ENCODE measurements around the gene DNAJC1. TPM values are rescaled to one million over a fixed set of nuclear protein-coding genes. Genes with fewer than 3 reads are reported as not detected.

DNAJC1 gene
- total and polyA plus RNA-seq, 2 of the 4 experiments (the other 2 are of a cell fraction), result 12.7 to 13.3 TPM

DNA sequence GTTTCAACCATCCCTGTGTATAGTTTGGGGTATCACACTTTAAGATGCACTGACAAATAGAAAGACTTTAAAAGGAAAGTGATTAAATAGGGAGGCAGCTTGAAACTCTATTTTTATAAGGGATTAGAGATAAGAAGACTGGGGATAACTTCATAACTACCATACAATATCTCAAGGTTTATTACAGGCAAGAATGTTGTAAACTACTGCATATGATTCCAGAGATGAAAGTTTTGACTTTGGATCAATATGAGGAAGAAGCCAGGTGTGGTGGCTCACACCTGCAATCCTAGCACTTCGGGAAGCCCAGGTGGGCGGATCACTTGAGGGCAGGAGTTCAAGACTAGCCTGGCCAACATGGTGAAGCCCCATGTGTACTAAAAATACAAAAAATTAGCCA is 96.1 kb downstream of the DNAJC1 start:
- no peak overlapping the region for H2BK15ac ChIP-seq (ENCODE audit: low read depth, low read length)
- no peaks in the 10 kb centered on the region; the same call in 1 of the 2 replicates for H3K36me3 ChIP-seq (ENCODE audit: control insufficient read depth, insufficient read depth, low read length)
- no peak overlapping the region for H3K18ac ChIP-seq (ENCODE audit: low read depth, low read length)
- dilution Hi-C loops (cut with HindIII; ENCODE audit: low sequenced_read_pairs, unreplicated experiment), result no loop called here
- no peak overlapping the region for H3K4me3 ChIP-seq (ENCODE audit: insufficient read depth, low read depth, low read length)
- no peak overlapping the region for H3K9ac ChIP-seq (ENCODE audit: low read depth, low read length)
- no peak overlapping the region for H4K8ac ChIP-seq (ENCODE audit: low read depth in 2 of 2, low read length in 2 of 2)
- no peak overlapping the region for H2AK5ac ChIP-seq (ENCODE audit: low read depth, low read length)
- no peak overlapping the region for H2AFZ ChIP-seq (replicated peaks; ENCODE audit: low read length, poor library complexity)
- H2BK120ac ChIP-seq (ENCODE audit: low read depth, low read length), result no peak overlapping the region
- H3K9me1 ChIP-seq (ENCODE audit: insufficient read depth, low read length), result no peaks in the 10 kb centered on the region
- H3K14ac ChIP-seq (replicated peaks; ENCODE audit: low read depth, low read length), result no peak overlapping the region
- in situ Hi-C loops (cut with MboI; ENCODE audit: low sequenced_read_pairs), result no loop called here
- ChIA-PET POLR2A (ENCODE audit: unreplicated experiment) (no interaction called here), CTCF (no interaction called here)
- no peak overlapping the region for H2BK5ac ChIP-seq (ENCODE audit: low read depth, low read length, poor library complexity, severe bottlenecking)
- no peaks in the 10 kb centered on the region for H4K20me1 ChIP-seq (ENCODE audit: insufficient read depth, low read length)
- H2AK9ac ChIP-seq (replicated peaks; ENCODE audit: low read depth, low read length, poor library complexity), result no peak overlapping the region
- H3K79me1 ChIP-seq (ENCODE audit: low read depth in 1 of 2, low read length in 2 of 2), result no peaks in the 10 kb centered on the region
- DNase-seq (no peak), ATAC-seq (ENCODE audit: low read depth) (no peak)
- no peaks in the 10 kb centered on the region for H3K4me1 ChIP-seq (ENCODE audit: control insufficient read depth, insufficient read depth, low read length)
- H3K4me2 ChIP-seq (ENCODE audit: low read depth, low read length), result no peak overlapping the region
- H3K4ac ChIP-seq (ENCODE audit: low read depth, low read length), result no peak overlapping the region
- H4K5ac ChIP-seq (ENCODE audit: low read depth, low read length), result no peak overlapping the region
- H3K23ac ChIP-seq (ENCODE audit: low read depth, low read length), result no peak overlapping the region
- no peak overlapping the region for H4K91ac ChIP-seq (ENCODE audit: insufficient read depth, low read depth, low read length)
- BruUV-seq (replicated peaks), result no TSS peak
- H3K27ac ChIP-seq (ENCODE audit: insufficient read depth, low read length), result no peak overlapping the region
- no peaks in the 10 kb centered on the region for H3K9me3 ChIP-seq (ENCODE audit: control insufficient read depth, insufficient read depth, low read length)
- no peaks in the 10 kb centered on the region for H3K27me3 ChIP-seq (ENCODE audit: control insufficient read depth, insufficient read depth, low read length)
- no peak for TF ChIP-seq MAFK (IDR thresholded peaks at IDR 0.05; ENCODE audit: low read depth, low read length)
- no peak for TF ChIP-seq SMC3 (IDR thresholded peaks at IDR 0.05; ENCODE audit: low read depth, low read length)
- TF ChIP-seq RAD21 (IDR thresholded peaks at IDR 0.05; ENCODE audit: low read length), result no peak
- TF ChIP-seq MAZ (IDR thresholded peaks at IDR 0.05; ENCODE audit: borderline replicate concordance, low read depth, low read length), result no peak
- no peak for TF ChIP-seq NFE2L2 (IDR thresholded peaks at IDR 0.05; ENCODE audit: low read depth, low read length)
- intact Hi-C loops (cut with micrococcal nuclease), result no loop called here
- no peak overlapping the region for H3K56ac ChIP-seq (ENCODE audit: extremely low read depth, insufficient read depth, low read length)
- H2BK20ac ChIP-seq (ENCODE audit: low read depth, low read length), result no peak overlapping the region
- WGBS, 2 experiments (ENCODE audit: extremely low coverage in 2 of 2, insufficient read length in 1 of 2), result 100% methylated on average over 1 of the region's 2 CpGs; no CpG with 5 or more reads in 1 of the 2 experiments

Data from IMR-90 (cell line).